C4-2B (cell line): ENCODE data around the gene CORIN.

Experiments
- H3K27ac ChIP-seq: fragments of 450-650 bp; 2 replicates; pipeline ENCODE4 v1.5.1; 2017
- CTCF ChIP-seq: fragments of 450-650 bp; conservative IDR thresholded peaks from 2 replicates; pipeline ENCODE4 v1.5.1; 2017; ENCODE audit warnings: mild to moderate bottlenecking
- ZFX ChIP-seq: fragments of 450-650 bp; IDR thresholded peaks from 2 replicates; pipeline ENCODE4 v1.6.1; 2017

Gene CORIN

GRCh38 chr4:47642985-47643760 is 194.7 kb downstream of the CORIN start:
- TF ChIP-seq ZFX, result no peak
- TF ChIP-seq CTCF, result no peak
- no peak overlapping the region for H3K27ac ChIP-seq

- H3K27ac ChIP-seq, result no peak overlapping the region
- TF ChIP-seq CTCF (no peak), ZFX (no peak)
Observed at GRCh38 chr4:47642191-47642830, 195.6 kb downstream of the CORIN start.

GRCh38 chr4:47641755-47642154 is 196.1 kb downstream of the CORIN start:
- no peak overlapping the region for H3K27ac ChIP-seq

GRCh38 chr4:47640911-47641310 is 197.0 kb downstream of the CORIN start:
- TF ChIP-seq CTCF, result no peak
- no peak for TF ChIP-seq ZFX

More at GRCh38 chr4:47641755-47642154, 196.1 kb downstream of the CORIN start:
- TF ChIP-seq ZFX (no peak), CTCF (no peak)

GRCh38 chr4:47639531-47639930 is 198.3 kb downstream of the CORIN start:
- no peak overlapping the region for H3K27ac ChIP-seq
- TF ChIP-seq ZFX (no peak), CTCF (no peak)

More at GRCh38 chr4:47640911-47641310, 197.0 kb downstream of the CORIN start:
- H3K27ac ChIP-seq, result no peak overlapping the region

- TF ChIP-seq CTCF (no peak), ZFX (no peak)
- H3K27ac ChIP-seq, result no peak overlapping the region
Observed at GRCh38 chr4:47631161-47631560, 206.7 kb downstream of the CORIN start.

- no peak for TF ChIP-seq CTCF
- TF ChIP-seq ZFX, result no peak
- H3K27ac ChIP-seq, result no peak overlapping the region
Observed at GRCh38 chr4:47624031-47624441, 213.8 kb downstream of the CORIN start.
